NAMALWA (cell line): ENCODE measurements around the gene FSTL4.

Experiments used
- DNase-seq: peaks from one replicate; pipeline ENCODE4 v3.0.0-alpha.2; 2015; ENCODE audit warnings: low spot score

FSTL4 gene

DNA sequence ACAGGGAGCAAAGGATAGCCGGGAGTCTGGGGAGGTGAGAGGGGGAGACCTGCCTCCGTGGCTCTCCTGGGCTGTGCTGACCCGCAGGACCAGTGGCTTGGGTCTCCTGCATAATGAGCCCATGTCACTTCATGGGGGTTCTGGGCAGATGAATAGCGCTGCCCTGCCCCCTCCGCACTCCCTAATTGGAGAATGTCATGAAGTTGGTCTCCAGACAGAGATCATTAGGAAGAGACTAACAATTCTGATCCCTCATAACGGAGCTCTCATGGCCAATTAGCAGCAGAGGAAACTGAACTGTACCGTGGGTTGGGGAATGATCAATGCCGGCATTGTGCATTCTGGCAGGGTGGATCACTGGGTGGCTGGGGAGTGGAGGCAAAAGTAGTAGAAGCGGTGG lies 186.1 kb downstream of the FSTL4 start:
- DNase-seq = no peak

DNA sequence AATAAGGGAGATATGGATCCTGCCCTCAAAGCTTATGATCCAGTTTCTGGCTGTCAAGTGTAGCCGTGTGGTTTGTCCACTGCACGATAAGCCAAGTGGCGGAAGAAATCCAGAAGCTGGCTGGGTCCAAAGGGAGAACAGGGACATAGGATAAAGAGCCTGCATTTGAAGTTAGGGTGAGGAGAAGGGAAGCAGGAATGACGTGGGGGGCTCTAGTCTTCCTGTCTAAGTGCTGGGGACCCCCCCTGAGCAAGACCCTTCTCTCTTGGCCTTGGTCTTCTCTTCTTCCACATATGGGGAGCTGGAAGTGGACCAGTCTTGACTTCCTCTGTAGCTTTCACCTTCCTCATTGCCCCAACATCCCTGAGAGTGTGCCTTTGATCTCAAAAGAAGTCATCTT lies 186.6 kb downstream of the FSTL4 start:
- DNase-seq = no peak

DNA sequence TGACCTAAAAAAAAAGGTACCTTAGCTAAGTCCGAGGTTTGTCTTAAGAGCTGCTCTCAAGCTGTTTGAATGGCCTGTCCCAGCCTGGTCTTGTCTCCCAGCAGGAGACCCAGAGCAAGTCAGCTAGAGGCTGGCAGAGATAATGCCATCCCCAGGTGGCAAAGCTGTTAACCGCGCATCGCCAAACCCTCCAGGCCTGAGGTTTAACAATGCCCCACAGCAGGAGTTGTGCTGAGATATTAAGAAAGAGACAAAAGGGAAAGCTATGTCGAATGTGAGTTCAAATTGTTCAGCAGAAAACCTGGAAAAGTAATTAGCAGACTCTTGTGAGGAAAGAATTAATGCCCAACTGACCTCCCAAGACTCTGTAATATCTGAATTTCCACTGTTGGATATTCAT lies 187.1 kb downstream of the FSTL4 start:
- no peak for DNase-seq

DNA sequence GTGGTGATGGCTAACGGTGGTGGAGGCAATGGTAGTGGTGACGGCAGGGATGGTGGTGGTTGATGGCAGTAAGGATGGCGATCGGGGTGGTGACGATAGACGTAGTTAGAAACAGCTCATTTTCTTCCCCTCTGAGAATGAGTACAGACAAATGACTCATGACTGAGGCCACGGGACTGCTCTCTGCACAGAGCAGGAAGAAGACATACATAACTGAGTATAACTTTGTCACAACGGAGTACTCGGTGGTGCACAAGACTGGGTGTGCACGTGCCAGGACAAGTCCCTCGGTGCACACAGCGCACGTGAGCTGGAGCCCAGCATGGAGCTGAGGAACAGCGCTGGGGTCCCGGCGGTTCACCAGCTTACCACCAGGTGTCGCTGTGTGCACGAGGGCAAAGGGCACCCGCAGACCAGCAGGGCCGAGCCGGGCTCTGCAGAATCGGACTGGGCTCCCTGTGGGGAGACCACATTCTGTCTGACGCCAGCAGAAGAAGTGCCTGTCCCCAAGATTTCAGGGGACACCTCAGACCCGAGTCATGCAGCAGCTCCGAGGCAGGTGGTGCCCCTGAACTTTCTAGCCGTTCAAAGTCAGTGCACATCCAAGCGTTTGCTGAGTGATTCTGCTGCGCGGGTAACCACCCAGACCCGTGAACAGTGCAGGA lies 188.6 kb downstream of the FSTL4 start:
- DNase-seq = peak; percentile 78

DNA sequence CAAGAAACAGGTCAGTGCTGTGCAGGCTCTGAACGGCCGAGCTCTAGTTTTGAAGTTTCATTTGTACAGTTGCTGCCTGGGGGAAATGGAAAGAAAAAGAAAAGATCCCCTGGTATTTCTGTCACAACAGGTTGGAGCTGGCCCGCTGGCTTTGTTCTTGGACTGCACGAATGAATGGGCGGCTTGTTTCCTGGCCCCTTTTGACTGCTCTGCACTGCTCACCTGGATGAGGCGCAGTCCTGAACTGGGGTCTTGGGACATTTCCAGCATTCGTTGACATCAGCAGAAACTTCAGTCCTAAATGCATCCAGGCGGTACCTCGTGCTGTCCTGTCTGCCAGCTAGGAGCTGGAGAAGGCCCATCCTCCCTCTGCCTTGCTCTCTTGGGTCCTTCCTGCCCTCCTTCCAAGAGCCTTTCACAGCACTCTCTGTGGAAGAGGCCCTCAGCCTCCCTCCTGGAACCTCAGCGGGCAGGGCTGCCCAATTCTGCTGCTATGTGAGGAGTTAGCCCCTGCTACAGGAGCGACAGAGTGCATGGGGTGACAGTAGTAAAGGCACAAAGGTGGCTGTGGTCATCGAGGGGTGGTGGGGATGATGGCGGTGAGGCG lies 189.2 kb downstream of the FSTL4 start:
- DNase-seq = no peak

DNA sequence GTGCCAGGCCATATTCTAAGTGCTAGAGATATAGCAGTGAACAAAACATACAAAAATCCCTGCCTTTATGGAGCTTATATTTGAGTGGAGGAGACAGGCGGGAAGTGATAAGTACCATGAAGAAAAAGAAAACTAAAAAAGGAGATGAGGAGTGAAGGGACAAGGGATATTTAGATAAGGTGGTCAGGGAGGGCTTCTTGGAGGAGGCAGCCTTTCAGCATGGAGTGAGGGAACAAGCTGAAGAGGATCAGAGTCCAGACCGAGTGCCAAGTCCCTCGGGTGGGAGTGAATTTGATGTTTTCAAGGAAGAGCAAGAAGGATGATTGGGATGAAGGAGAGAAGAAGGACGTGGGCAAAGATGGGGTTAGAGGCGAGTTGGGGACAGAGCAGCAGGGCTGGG lies 190.5 kb downstream of the FSTL4 start:
- DNase-seq = no peak

DNA sequence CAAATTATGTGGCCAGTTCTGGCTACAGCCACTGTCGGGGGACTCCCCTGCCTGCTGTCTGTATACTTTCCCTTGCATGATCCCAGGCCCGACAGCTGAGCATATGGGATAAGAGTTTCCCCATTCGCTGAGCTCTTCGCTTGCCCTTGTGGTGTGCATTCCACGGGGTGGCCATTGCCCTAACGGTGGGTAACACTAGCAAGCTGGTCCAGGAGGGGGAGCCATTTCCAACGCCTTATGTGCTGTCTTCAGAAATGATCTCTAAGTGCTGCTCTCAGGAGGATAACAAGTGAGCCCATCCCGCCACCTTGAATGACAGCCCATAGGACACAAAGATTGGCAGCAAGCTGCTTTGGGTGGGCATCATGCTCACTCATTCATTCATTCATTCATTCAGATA lies 190.9 kb downstream of the FSTL4 start:
- DNase-seq = peak; percentile 65

DNA sequence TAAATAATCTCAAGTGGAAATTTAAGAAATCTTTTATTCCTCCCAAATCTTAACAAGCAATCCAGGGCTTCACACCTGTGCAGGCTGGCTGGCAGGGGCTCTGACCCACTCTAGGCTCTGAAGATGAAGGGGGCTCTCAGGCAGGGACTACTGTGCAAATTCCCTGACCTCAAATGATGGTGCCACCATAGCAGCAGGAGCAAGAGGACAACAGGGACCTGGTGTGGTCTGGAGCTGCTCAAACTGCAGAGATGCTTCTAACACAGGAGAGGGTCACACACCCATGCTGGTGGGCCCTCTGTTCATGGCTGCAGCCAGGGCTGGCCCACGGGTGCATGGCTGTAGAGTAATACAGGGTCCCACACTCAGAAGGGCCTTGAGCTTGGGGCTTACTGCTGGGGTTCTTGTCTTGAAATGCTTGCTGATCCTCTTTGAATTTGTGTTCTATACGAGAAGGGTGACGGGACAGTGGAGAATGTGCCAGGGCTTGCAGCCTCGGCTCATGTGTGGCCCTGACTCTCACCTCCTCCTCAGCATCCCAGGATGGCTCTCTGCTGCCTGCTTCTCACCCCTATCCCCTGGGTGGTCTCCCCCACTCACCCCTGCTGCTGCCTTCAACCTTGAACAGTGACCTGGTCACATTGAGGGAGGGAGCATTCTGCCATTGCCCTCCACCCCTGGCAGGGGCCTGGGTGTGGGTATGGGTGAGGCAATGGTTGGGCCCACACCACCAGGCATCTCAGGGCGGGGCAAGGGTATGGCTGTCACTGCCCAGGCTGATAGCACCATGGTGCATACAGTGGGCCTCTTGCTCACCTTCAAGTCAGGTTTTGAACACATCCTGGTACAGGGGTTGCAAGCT lies 191.7 kb downstream of the FSTL4 start:
- no peak for DNase-seq

DNA sequence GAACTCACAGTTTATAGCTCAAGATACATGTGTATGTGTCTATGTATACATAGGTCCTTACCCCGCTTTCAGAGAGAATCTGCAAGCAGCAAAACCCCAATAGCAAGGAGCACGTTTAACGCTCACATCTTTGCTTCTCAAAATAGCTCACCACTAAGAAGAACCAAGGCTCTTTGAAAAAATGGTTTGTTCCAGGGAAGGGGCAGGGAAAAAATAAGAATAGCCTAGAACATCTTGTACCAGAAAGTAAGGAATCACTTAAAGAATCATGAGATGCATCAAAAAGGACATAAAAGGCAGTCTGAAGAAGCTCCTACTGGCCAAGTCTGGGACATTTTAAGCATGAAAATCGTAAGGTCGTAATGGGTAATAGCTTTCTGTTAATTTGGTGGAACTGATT lies 196.4 kb downstream of the FSTL4 start:
- no peak for DNase-seq

DNA sequence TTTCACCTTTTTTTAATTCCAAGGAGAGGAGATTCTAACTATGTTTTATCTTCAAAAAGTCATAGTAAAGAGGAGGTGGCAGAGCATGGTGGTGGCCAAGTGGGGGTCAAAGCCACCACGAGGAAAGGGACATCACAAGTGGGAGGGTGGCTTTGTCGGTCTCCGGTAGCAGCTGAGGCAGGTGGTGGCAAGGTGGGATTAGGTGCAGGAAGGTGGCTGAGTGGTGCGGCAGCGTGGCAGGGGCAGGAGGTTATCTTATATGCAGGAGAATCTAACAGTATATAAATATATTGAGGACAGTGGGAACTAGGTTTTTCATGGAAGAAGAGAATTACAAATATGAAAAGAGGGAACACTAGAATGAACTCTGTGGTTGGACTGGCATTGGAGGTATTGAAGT lies 196.8 kb downstream of the FSTL4 start:
- no peak for DNase-seq

DNA sequence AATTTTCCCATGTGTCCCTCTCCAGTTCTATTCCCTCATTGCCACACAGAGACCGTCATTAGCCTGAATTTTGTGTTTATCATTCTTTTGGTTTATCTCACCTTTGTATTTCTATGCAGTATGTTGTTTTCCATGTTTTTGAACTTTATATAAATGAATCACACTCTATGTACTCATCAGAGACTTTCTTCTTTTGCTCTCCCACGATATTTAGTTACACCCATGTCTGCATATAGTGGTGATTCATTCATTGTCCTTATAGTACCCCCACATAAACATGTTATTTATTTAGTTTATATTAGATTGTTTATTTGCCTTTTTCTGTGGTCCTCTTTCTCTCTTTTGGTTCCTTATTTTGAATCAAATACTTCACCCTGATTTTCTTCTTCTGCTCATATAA lies 199.7 kb downstream of the FSTL4 start:
- DNase-seq = no peak

DNA sequence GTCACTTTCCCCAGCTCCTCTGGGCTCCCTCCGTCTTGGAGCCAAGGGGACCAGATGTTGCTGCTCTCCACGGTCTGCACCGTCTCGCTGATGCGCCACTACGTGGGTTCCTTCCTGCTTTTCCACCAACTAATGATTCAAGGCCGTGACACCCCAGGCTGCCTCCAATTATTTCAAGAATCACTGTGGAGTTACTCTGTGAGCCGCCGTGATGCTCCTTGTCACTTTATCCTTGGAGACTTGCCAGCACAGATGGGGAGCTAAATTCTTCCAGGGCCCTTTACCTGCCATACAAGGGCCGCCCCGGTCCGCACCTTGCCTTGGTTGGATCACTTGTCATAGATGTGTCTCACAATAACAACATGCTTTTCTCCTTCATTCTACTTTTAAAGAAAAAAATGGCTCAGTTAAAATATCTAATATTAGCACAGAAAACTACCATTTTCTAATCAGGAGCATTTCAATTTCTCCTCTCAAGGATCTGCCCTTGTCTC lies 202.0 kb downstream of the FSTL4 start:
- DNase-seq = no peak

DNA sequence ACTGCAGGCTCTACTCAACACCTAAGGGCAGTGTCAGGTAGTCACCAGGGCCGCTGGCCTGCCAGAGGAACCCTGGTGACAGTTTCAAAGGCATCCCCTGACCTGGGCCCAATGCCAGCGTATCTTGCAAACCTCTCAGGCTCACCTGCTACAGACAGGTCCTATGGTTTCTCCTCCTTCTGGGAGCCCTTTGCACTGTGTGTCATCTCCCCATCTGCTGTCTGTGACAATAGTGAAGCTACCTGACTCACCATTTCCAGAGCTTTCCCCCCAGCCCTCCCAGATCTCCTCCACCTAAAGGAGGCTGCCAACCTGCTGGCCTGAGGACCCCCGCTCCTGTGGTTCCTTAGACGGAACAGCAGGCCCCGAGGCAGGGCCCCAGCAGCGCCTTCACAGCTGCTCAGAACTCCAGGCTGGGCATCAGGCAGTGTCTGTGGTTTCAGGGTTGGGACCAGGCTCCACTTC lies 203.1 kb downstream of the FSTL4 start:
- no peak for DNase-seq

DNA sequence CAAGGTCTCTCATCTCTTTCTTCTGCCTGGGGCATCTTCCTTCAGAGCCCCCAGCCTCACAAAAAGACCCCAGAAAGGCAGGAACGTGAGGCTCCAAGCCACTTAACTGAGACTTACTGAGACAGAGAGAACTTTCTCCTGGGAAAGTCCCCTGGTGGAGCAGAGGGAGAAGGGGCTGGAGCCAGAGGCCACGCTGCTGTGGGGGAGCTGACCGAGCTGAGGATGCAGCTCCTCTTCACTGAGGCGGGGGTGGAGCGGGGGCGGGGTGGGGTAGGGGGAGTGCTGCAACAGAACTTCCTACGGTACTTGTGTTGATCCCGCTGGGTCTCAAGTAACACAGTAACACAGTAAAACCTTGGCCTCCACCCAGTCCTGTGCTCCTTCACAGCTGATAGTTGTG lies 204.0 kb downstream of the FSTL4 start:
- no peak for DNase-seq

DNA sequence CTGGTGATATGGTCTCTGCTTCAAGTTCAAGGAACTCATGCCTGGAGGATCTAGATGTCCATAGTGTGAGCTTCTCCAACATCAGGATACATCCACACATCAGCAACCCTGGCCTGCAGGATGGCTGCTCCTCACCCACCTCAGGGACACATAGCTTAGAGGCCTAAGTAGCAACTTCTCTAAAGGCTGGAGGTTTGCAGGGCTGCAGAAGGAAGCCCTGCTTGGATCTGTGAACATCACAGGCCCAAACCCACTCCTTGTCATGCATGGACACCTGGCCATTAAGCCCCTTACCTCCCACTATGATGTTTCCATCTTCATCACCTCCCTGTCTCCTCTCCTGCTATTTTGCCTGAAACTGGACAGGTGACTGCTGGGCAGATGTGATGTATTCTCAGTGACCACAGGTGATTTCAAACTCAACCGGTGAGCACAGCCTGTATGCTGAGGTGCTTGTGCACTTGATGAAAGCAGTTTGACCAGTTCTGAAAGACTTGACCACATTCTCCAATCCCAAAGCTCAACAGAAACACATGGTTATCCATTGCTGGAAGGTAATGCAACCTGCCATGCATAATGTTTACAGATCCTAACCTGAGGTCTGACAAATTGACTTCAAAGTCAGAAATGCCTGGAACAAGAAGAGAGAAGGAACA lies 205.2 kb downstream of the FSTL4 start:
- DNase-seq = no peak

DNA sequence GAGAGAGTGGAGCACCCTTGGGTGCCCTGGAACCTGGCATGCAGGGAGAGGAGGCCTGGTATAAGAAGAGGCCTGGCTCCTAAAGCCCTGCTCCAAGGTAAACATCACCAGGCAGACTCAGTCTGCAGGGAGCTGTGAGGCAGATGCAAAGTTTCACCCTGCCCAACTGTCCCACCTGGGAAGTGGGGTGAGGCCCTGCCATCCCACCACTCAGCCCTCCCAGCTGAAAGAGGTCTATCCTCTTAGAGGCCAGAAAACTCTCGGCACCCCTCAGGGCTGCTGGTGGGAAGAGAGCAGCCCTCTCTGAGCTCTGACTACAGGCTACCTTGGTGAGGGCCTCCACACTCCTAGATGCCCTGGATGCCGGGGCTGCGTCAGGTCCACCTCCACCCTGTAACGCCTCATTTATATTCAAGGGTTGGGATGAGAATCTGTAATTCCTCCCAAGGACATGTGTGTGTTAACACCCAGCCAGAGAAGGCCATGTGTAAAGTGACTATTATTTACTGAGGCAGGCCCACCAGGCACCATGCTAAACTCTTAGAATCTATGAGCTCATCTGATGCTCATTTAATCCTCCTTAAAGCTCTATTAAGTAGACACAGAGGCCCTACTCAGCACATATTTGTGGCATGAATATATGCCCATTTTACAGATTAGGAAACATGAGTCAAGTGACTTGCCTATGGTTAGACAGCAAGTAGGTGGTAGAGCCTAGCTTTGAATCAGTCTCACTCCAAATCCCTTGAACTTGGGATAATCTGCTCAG lies 205.9 kb downstream of the FSTL4 start:
- no peak for DNase-seq

DNA sequence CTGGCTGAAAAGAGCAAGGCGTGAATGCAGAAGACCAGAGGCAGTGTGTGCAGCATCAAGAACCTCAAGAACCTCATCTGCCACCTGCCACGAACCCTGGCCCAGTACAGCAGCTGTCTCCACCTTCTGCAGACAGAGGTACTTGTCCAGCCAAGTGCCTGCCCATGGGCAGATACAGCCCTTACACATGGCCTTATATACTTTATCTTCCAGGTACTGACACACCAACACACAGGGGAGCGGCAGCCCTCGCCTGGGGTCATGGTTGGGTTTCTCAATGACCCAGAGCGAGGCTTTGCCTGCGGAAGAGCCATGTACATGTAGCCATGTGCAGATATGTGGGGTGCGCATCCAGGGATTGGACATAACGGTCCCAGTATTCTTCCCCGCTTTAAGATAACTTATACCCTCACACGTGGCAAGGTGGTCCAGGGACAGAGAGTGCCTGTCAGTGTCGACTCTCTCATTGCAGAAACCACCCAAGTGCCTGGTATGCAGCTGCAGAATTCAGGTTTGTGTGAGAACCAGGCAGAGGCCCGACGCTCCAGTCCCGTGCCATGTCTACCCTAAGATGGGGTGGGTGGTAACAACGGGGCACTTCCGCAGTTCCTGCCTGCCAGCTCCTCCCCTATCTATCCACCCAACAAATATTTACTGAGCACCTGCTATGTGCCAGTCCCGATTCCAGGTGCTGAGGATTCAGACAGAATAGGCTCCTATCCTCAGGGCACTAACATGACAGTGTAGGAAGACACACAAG lies 206.9 kb downstream of the FSTL4 start:
- DNase-seq = no peak

DNA sequence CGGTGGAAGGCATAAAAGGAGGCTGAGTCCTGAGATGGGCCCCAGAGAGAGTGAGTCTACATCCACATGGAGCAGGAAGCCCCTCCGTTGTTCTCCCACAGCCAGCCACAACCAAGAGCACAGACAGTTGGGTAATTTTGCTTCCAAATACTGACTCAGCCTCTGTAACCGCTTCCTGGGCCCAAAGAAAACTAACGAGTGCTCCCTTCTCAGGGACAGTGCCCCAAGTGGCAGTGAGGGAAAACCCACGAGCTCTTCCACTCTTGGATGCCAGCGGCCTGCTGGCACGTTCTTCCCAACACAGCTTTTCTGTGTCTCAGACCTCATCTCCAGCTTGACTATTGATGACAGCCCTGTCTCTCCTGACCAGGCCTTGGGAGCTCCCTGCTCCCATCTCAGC lies 207.6 kb downstream of the FSTL4 start:
- no peak for DNase-seq

DNA sequence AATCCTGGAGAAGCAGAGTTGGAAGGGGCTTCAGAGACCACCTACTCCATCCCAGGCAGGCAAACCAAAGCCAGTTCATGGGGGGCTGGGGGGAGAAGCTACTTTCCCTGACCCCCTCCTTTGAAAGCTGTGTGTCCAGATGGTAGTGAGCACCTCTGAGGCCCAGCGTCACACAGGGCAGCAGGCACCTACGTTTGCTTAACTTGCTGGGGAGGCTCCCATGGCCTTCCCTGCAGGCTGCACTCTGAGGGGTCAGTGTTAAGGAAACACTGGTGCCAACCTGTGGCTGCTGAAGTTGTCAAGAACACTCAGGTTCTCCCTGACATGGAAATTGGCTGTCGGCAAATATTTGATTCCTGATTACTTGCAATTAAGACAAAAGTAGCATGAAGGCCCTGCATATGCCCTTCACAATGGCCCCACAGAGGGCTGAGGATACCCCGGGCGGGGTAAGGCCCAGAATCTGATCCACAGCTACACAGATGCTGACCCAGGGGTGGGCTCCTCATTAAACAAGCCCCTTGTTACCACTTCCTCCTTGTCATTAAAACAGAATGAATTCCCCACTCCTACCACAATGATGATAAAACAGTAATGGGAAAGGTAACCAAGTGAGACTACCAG lies 208.5 kb downstream of the FSTL4 start:
- DNase-seq = no peak

DNA sequence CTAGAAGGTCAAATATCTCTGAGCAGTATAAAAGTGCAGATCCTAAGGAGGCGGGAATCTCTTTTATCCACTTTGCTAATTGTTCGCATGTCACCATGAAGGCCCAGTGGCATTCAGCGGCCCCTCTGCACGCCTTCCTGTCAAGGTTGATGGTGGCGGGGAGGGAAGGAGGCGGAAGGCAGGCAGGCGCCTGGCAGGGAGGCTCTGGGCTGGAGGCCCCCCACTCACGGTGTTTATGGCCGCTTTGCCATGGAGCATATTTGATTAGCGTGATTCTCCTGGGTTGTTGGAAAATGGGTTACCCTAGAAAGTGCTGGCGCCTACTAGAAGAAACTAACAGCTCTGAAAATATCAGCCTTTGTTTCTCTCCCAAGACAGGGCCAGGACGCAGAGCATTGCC lies 209.6 kb downstream of the FSTL4 start:
- DNase-seq = no peak
